HG03378 (cell line): Measurements from ENCODE around the gene INSIG2.
A peak's percentile ranks its signal among the peaks of the same experiment; 100 is the strongest.
"Not testable (repeated sequence)": the region's sequence is repeated elsewhere in the genome, so short reads cannot be mapped to it uniquely, and the experiment has no call there.

Source experiments
- ATAC-seq: cut with Tn5 transposase; IDR thresholded peaks from one replicate; pipeline ENCODE4 v1.9.1; 2021; ENCODE audit warnings: mild to moderate bottlenecking, moderate library complexity; ENCODE audit not compliant: unreplicated experiment

The INSIG2 gene

DNA sequence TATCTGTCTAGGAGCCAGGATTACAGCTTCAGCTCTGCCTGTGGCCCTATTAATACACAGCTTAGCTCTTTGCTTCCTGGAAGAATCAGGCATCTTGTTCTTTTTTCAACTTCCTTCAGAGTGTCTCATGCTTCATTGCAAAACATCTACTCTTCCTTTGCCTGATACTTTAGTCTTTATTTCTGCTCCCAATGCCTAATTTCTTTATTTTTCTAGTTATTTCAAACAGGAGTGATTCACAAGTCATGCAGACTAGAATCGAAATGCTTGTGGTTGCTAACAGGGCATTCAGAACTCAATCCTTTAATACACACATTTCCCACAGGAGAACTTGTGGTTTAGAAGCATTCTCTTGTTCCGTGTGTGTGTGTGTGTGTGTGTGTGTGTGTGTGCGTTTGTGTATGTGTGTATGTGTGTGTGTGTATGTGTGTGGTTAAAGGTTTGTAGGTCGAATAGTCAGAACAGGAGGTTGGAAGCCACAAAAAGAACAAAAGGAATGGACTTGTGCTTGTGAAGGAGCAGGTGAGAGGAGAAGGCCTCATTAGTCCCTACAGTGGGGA, 28.3 kb upstream of the INSIG2 start:
- ATAC-seq, result no peak

DNA sequence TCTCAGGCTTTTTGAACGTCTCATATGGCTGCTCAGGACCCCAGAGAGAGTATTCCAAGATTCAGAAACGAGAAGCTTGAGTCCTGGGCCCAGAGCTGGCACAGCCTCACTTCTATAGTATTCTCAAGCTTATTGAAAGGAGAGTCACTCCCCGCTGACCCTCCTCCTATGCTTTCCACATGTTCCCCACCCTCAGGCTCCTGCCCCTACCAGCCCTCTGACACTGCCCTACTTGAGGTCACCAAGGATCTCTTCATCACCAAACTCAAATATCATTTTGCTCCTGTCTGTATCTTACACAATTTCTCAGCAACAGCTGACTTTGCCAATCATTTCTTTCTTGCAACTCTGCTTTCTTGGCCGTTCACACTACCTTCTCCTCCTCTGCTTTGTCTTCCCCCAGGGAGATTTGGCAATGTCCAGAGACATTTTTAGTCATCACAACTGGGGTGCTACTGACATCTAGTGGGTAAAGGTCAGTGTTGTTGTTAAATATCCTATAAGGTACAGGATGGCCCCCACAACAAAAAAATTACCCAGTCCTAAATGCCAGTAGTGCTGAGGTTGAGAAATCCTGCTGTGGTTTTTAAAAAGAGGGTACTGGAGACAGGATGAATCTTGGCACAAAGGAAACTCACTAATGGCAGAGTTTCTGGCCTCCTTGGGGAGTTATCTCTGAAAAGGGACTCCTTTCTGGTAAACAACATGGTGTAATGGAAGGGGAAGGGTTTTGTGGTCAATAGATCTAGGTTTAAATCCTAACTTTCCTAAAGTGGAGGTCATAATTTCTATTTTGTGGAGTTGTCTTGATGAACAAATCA, 26.9 kb upstream of the INSIG2 start:
- peak; percentile 87 for ATAC-seq

DNA sequence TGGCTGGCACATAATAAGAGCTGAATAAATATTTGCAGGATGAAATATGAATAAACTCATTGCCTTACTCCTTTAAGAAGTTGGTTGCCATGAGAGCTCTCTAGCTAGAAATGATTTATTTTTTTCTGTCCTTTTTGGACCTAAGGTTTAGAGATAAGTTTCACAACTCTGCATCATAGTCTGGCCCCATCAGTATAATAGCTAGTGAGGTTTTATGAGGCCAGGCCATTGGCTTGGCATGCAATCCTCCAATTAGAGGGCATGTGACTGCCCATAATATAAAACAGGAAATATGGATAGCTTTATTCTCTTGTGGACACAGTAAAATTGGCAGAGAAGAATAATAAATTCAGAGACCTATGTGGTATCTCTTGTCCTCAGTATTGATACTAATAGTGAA, 26.2 kb upstream of the INSIG2 start:
- no peak for ATAC-seq

DNA sequence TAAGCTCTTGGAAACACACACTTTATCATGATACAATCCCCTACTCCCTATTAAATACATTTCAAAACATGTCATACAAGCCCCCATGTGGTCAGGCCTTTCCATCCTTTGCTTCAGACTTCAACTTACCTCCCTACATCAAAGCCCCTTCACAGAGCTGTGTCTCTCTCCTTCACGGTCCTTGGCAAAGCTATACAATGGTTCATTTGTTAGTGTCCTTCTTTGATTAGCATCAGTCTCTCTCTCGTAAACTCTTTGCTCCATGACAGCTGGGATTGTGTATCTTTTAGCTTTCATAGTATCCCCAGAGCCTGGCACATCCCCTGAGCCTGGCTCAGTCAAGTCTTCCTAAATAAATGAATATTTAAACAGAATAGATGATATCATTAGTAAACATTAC, 25.6 kb upstream of the INSIG2 start:
- ATAC-seq, result no peak

DNA sequence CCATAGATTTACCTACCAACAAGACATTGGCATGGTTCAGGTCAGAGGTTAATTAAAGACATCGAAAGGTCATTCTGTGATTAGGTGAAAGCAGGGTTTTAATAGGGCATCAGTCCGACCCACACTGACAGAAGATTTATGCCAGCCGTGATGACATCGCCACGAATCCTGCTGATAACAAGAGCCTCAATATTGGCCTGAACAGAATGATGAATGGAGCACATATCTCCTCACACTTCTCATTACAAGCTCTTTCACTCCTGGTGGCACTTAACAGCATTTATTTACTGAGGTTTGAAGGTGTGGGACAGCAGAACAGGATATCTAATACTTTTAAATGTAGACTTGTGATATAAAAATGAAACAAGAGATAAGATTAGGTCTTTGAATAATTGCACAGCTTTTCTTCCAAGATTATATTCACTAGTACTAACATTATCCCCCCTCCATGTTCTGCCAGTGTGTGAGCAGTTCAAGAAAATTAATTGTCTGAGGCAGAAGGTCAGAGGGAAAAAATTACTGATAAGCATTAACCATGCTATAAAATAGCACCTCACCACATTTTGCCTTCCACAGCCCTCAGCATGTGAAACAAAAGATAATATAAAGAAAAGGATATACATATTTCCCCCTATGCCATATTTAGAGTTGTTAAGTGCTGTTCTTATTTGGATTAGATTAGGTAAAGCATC, 23.1 kb upstream of the INSIG2 start:
- ATAC-seq, result no peak

DNA sequence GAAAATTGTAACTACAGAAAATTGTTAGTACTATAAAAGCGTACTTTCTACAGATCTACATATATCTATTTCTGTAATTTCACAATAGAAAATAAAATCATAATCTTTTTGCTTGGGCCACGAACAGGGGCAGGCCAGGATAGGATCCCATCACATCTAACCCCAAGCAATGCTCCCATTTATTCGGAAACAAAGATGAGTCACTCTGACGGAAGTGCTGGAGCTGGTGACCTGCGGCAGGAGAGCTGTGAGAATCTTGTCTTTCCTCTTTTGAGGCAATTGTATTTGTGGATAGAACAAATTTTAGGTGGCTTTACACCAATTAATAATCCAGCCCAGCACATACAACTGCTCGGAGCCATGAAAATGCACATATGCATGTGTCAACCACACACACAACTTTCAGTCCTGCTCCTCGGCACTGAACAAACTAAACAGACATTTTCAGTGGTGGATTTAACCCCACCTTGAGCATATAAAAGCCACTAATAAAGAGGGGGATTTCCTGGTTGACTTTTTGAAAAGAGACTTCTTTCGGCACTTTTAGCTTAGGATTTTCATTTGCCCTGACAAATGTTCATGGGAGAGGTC, 22.3 kb upstream of the INSIG2 start:
- no peak for ATAC-seq

DNA sequence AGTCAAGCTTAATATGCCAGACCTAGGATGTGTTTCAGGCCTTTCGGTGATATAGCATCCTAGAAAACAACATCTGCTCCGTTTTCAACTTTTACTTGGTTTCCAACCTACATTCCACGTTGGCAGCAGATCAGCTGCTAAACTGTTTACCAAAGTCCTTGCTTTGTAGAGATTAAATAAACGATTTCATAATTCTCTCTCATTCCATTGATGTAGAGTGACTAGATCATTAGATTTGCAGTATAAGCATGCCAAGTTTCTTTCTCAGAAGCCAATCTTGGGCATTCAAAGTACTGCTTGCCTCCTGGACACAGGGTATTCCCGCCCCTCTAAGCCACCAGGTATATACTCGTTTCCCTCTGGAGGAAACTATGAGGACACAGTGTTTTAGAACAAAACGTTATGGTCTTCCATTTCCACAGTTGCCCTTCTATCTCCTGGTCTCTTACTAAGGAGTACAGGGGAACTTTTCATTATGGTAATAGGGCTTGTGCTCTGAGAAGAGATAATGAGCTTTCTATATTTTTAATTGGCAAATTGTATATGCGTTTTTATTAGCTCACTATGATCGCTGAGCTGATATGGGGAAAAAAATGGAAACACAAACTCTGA, 10.5 kb upstream of the INSIG2 start:
- ATAC-seq, result no peak

DNA sequence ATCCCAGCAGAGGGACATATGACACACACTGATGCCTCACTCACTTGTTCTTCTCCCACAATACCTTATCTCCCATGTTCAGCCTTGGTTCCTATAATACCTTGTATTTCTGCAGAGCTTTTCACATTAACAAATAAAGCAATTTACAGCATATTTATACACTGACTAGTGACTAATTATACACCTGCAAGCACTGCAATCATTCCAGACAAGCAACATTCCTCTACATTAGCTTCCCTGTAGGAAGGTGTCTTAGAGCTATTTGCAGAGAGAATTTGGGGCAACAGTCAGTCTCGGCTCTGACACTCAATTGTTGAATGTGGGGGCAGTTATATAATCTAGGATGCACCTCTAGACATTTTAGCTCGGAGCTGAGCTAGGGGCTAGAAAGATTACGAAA, 9.5 kb upstream of the INSIG2 start:
- ATAC-seq, result no peak

DNA sequence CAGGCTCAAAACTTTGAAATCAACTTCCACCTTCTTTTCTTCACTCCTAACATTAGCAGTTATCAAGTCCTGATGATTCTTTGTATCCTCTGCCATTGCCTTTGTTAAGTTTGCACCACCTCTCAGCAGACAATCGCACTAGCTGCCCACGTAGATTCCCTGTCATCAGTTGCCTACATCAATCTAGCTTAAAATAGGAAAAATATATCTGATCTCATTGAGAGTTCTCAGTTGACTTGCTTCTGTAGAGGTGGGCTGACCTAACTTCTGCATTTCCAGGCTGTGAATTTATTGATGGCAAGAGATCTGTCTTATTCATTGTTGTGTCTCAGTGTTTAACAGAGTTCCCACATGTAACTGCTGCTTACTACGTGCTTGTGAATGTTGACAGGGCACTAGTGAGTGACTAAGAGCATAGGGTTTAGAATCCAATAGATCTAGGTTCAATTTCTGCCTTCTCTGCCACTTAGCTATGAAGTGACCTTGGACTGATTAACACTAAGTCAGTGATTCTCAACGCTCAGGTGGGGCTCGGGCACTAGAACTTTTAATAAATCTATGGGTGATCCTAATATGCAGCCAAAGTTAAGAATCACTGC, 3.7 kb upstream of the INSIG2 start:
- no peak for ATAC-seq

DNA sequence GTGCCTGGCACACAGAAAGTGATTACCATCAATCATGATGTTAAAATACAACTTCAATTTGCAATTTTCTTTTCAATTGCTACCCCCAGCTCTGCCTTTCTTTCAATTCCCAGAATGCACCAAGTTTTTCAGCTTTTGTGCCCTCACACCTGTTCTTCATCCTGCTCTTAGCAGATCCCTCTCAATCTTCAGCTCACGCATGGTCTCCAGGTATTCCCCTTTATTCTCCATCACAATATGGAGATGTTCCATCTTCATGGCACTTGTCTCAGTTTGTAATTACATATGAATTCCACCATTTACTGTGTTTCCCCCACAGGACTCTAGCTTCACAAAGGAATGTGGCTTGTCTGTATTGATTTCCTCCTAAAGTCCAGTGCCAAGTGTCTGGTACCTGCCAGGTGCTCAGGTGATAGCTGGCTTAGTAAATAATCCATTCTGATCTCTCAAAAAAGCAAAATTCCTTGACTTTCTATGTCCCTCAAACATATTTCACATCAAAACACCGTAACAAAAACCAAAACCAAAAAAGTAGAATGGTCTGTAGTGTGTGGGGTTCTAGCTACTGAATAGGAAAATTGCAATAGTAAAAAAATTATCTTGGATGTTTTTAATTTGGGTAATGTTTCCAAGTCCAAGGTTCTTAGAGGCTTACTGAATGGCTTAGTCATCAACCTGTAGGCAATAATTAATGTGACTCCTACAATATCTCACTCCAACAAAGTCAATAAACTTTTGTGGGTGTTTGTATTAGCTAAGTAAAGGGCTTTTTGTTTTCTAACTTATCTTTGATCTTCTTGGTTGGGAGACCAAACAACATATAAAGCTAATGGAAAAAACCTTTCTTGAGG, 2.9 kb upstream of the INSIG2 start:
- no peak for ATAC-seq

DNA sequence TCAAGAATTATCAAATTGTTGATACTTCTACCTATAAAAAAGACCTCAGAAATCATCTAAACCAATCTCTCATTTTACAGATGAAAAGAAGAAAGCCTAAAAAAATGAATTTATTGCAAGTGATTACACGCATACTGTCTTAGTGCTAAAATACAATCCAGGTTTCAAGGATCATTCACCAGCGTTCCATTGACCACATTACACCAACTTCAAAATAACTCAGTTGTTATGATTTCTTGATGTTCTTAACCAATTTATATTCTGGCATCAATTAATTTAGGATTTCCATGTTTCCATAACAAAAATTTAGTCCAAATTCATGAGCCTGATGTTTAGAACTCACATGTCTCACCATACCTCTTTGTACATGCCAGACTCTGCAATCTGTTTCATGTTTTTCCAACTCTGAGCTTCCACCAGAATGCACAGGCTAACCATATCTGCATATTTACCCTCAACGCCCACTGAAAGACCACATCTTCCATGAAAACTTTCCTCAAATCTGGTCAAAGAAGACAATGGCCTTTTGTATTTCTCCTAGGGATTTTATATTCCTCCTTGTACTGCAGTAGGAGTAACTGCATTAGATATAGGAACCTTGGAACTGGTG, 2.1 kb upstream of the INSIG2 start:
- ATAC-seq, result no peak

DNA sequence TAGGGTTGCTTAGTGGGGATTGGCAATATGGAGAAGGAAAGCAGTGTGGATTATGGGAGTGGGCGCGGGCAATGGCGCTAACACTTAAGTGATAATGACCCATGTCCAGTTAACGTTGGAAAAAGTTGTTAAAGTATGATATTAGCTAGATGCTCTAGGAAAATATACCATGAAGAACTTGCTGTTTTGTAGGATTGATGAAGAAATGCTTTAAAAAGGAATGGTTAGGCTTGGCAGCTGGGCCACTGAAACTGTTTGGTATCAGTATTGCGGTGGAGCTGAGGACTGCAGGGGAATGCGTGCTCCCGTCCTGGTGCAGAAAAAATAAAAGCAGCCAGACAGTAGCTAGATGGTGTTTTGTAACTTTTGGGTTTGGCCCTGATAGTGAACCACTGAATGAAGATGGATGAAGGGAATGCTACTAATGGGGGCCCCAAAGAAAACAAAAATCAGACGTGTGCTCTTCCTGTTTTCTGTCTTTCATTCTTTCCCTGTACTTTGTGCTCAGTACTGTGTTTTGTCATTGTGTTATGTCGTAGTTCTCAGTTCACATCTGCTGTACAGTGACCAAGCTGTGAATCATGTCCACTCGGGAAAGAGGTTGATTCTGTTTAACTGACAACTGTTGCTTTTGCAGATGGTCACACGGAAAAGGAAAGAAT, 999 bp downstream of the INSIG2 start:
- peak; percentile 25 for ATAC-seq

DNA sequence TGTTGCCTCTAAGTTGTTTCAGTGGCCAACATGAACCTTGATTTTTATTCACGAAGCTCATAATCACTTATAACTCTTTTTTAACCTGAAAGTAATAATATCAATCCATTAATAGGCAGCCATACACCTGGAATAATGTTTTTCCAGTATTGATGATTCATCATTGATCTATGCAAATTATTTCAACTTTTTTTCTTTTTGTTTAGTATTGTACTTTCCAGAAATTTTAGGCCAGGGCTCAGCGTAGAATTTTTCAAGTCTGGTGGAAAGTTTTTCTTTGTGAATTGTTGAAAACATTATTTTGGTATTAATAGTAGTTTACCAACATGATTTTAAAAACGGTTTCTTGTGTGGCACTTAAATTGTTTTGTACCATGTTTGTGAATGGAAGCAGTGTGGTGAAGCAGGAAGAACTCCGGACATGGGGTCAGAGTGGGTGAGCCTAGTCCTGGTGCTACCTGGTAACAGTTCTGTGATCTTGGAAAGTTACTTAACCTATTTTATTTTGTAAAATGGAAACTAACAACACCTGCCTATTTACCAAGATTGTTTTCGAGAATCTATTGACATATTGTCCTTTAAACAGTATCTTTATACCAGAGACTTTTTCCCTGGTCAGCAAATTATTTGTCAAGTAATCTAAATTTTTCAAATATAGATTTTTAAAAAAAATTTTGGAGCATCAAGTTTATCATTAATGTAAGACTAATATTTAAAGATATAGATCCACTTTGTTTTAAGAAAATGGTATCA, 2.3 kb downstream of the INSIG2 start:
- no peak for ATAC-seq

DNA sequence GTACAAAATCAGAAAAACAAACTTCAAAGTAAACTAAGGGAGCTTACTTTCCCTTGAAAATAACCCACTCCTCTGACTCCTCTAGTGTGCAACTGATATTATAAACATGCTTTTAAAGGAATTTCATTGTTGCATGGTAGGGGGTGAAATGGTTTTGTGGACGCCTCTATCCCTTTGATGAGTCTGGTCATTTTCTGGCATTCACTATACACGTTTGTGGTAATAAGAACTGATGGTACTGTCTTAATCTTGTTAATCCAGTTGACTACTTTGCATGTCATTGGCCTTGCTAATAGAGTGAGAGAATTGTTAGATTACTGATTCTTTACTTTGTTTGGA, 2.8 kb downstream of the INSIG2 start:
- no peak for ATAC-seq

DNA sequence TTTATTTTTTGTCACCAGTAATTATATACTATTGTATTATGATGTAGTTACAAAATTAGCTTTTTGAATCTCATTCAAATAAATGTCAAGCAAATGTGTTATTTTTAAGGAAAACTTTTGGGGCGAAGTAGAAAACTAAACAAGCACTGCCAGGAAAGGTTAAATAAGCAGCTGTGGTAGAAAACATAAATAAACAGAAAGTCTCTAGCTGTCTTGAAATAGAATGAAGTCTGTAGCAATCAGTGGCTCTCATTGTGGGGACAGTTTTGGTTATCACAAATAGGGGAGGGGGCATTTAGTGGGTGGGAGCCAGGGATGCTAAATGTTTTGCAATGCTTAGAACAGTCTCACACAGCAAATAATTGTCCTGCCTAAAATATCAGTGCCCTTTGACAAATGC, 3.4 kb downstream of the INSIG2 start:
- no peak for ATAC-seq

DNA sequence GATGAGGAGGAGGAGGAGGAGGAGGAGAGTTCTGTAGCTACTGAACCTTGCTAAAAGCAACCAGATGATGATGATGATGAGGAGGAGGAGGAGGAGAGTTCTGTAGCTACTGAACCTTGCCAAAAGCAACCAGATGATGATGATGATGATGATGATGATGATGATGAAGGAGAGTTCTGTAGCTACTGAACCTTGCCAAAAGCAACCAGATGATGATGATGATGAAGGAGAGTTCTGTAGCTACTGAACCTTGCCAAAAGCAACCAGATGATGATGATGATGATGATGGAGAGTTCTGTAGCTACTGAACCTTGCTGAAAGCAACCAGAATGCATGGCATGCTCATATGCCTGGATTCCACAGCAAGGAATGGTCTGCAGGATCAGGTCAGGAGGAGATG, 5.8 kb downstream of the INSIG2 start:
- not testable (repeated sequence) for ATAC-seq

DNA sequence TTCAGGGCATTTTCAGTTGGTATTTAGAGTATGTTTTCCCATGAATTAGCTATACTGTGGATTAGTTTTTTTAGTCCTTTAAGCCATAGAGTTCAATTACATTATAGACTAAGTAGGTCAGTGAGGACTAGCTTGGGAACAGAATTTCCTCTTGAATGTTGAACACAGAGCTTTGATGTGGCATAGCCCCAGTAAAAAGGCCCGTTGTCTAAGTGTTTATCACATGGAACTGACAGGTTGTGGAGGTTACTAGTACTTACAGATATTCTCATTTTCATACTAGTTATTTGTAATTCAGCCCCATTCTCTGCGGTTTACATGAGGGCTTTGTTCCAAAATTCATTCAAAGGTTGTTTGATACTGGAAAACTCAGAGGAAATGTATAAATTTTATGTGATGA, 6.2 kb downstream of the INSIG2 start:
- no peak for ATAC-seq

DNA sequence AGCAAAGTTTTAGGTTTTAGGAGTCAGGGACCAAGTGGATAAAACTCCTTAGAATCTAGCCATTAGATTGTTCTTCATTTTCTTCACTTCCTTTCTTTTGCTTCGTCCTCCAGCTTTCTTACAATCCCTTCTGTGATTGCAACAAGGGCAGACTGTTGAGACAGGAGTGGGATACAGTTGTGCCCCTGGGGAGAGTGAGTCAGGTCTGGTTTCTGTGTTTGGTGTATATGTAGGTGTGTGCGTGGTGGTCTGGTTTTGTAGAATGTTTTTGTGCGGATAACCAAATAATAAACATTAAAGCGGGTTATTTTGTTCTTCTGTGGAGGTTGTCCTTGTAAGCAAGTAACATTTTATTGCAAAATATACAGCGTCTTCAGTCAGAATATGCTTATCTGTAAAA, 7.3 kb downstream of the INSIG2 start:
- ATAC-seq, result no peak

DNA sequence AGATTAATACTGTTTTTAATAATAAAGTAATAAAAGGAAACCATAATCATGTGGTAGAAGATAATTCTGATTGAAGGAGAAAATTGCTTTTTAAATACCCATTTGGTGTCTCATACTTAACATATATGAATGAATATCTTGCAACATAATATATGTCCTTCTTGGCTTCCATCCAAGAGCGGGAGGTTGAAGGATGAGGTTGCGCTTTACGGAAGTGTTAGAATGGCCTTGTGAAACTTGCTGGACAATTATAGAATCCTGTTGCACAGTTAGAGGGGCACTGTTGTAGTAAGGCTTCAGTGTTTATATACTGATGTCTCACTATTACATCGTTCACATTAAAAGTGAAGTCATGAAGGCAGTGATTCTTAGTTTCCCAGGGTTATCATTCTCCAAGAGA, 9.4 kb downstream of the INSIG2 start:
- ATAC-seq, result no peak
